B cell (primary cell): ENCODE results near the gene APCDD1L. TPM values are rescaled to one million over a fixed set of nuclear protein-coding genes. Genes with fewer than 3 reads are reported as not detected.

ENCODE experiments used
- ATAC-seq: fragments of 200-7000 bp; cut with Tn5 transposase; one replicate; pipeline ENCODE4 v1.10.0; 2021; ENCODE audit warnings: low read depth, mild to moderate bottlenecking, moderate number of reproducible peaks, moderate library complexity
- CTCF ChIA-PET: fragments of 350-600 bp; sonication (Branson Sonifier 250); formaldehyde crosslinking; loops from one replicate; lab custom pipeline; 2021; ENCODE audit warnings: antibody characterized with exemption, inconsistent platforms; lab: Charles Lee
- POLR2A ChIA-PET: fragments of 350-600 bp; sonication (Branson Sonifier 250); formaldehyde crosslinking; loops from one replicate; lab custom pipeline; 2021; ENCODE audit warnings: antibody characterized with exemption; lab: Charles Lee
- DNase-seq: peaks from one replicate; pipeline ENCODE4 v3.0.0; 2013
- H2AFZ ChIP-seq: 2 replicates; pipeline ENCODE4 v1.6.1; 2012; ENCODE audit warnings: mild to moderate bottlenecking, low read depth, low read length; ENCODE audit not compliant: insufficient read depth, poor library complexity, severe bottlenecking
- H3K27ac ChIP-seq, 2 donors: 1 replicate in 1 of 2; 2 replicates in 1 of 2; pipeline ENCODE4 v1.5.1; 2012 to 2013; ENCODE audit warnings: low read length in 2 of 2, mild to moderate bottlenecking in 2 of 2, moderate library complexity in 1 of 2
- H3K27me3 ChIP-seq, 4 experiments: fragments of 200-600 bp in 1 of 4; sonication (generic) in 1 of 4; replicated peaks in 1 of 4; 1 replicate in 2 of 4; 2 replicates in 2 of 4; pipeline versions ENCODE4 v1.6.1 to v1.7.0; 2013 to 2016; ENCODE audit warnings: low read length in 3 of 4, mild to moderate bottlenecking in 2 of 4, mixed read lengths in 1 of 4, moderate library complexity in 1 of 4; ENCODE audit not compliant: insufficient read depth in 4 of 4, control insufficient read depth in 3 of 4; ENCODE audit errors: control extremely low read depth in 1 of 4
- H3K36me3 ChIP-seq, 2 experiments: replicated peaks in 1 of 2; 1 replicate in 1 of 2; 2 replicates in 1 of 2; pipeline versions ENCODE4 v1.6.1 to v1.7.1; 2013; ENCODE audit warnings: low read length in 1 of 2; ENCODE audit not compliant: insufficient read depth in 2 of 2, control insufficient read depth in 1 of 2; ENCODE audit errors: control extremely low read depth in 1 of 2, extremely low read depth in 1 of 2
- H3K4me1 ChIP-seq, 2 donors: fragments of 200-600 bp in 1 of 2; sonication (generic) in 1 of 2; 1 replicate in 1 of 2; 2 replicates in 1 of 2; pipeline versions ENCODE4 v1.5.1 to v1.6.1; 2013 to 2017; ENCODE audit warnings: low read length in 2 of 2; ENCODE audit not compliant: control insufficient read depth in 2 of 2, insufficient read depth in 2 of 2
- H3K4me2 ChIP-seq: replicated peaks from 2 replicates; pipeline ENCODE3; 2012; ENCODE audit warnings: mild to moderate bottlenecking, low read depth, low read length; ENCODE audit not compliant: poor library complexity, severe bottlenecking
- H3K4me3 ChIP-seq, 5 experiments: fragments of 200-600 bp in 1 of 5; sonication (generic) in 1 of 5; 1 replicate in 3 of 5; 2 replicates in 2 of 5; pipeline versions ENCODE4 v1.5.1 to v1.7.0; 2011 to 2016; ENCODE audit warnings: low read length in 4 of 5, mild to moderate bottlenecking in 4 of 5, low read depth in 2 of 5, control low read depth in 1 of 5, moderate library complexity in 1 of 5; ENCODE audit not compliant: insufficient read depth in 1 of 5; ENCODE audit errors: control extremely low read depth in 1 of 5, extremely low read depth in 1 of 5
- H3K79me2 ChIP-seq: fragments of 200-600 bp; sonication (generic); one replicate; pipeline ENCODE4 v1.6.0; 2016; ENCODE audit warnings: low read length; ENCODE audit not compliant: control insufficient read depth, insufficient read depth
- H3K9ac ChIP-seq: fragments of 200-600 bp; sonication (generic); 2 replicates; pipeline ENCODE4 v1.6.1; 2017; ENCODE audit warnings: mild to moderate bottlenecking, low read length, moderate library complexity
- H3K9me3 ChIP-seq, 3 donors: one replicate each; pipeline versions ENCODE4 v1.6.1 to v1.7.1; 2013; ENCODE audit warnings: low read length in 2 of 3; ENCODE audit not compliant: control insufficient read depth in 2 of 3, insufficient read depth in 1 of 3; ENCODE audit errors: control extremely low read depth in 1 of 3
- H4K20me1 ChIP-seq: 2 replicates; pipeline ENCODE4 v1.6.0; 2012; ENCODE audit warnings: mild to moderate bottlenecking, low read length; ENCODE audit not compliant: insufficient read depth, control insufficient read depth, poor library complexity, severe bottlenecking
- H3K27ac Mint-ChIP-seq: one replicate; pipeline ENCODE4 v1.8.0; 2021; ENCODE audit warnings: mixed read lengths
- H3K27me3 Mint-ChIP-seq: one replicate; pipeline ENCODE4 v1.8.0; 2021; ENCODE audit warnings: mixed read lengths
- H3K4me1 Mint-ChIP-seq: one replicate; pipeline ENCODE4 v1.8.0; 2021; ENCODE audit warnings: mixed read lengths
- H3K4me3 Mint-ChIP-seq: one replicate; pipeline ENCODE4 v1.8.0; 2021; ENCODE audit warnings: mixed read lengths
- H3K9me3 Mint-ChIP-seq: one replicate; pipeline ENCODE4 v1.8.0; 2022; ENCODE audit warnings: mixed read lengths; ENCODE audit not compliant: insufficient read depth
- CTCF ChIP-seq: fragments of 200-600 bp; IDR thresholded peaks from one replicate; pipeline ENCODE4 v1.8.0; 2022; ENCODE audit warnings: antibody characterized with exemption, mild to moderate bottlenecking
- EZH2 ChIP-seq: IDR thresholded peaks from 2 replicates; pipeline ENCODE4 v1.6.1; 2012; ENCODE audit warnings: borderline replicate concordance, low read depth, mild to moderate bottlenecking, moderate library complexity, low read length; ENCODE audit not compliant: insufficient read depth, poor library complexity, severe bottlenecking
- WGBS: methylation state at CpG from one replicate; pipeline ENCODE4 v1.1.5; 2013; ENCODE audit warnings: missing lambda C conversion rate; ENCODE audit not compliant: insufficient coverage; 5-methylcytosine and 5-hydroxymethylcytosine counted together
- intact Hi-C: fragments of 100-400 bp; cut with micrococcal nuclease; formaldehyde crosslinking; loops from one replicate; pipeline ENCODE4 v1.10.0; 2022
- polyA plus RNA-seq: library from polyadenylated mRNA; depleted of rRNA; stranded (reverse); fragments of >200 nt; gene quantifications from 2 replicates; pipeline ENCODE4 v1.2.3, GENCODE V29; 2012
- total RNA-seq, 2 donors: library from RNA; stranded (reverse); fragments of 120-200 nt in 1 of 2; gene quantifications; 1 replicate in 1 of 2; 2 replicates in 1 of 2; pipeline versions ENCODE4 v1.2.3 to v1.2.4, GENCODE V29; 2013 to 2022

The APCDD1L gene
- total and polyA plus RNA-seq, 2 donors (not counting 1 experiment from before 2014, with no cell fraction given), result not detected

- Mint-ChIP-seq H3K4me3 (no peak overlapping the region), H3K4me1 (no peaks in the 10 kb centered on the region), H3K9me3 (no peaks in the 10 kb centered on the region), H3K27me3 (peaks cover 38% of the 10 kb centered on the region), H3K27ac (no peak overlapping the region)
- WGBS, result no CpG with 5 or more reads among the region's 2 CpGs
- Histone ChIP-seq H3K27me3 (no peaks in the 10 kb centered on the region), H2AFZ (no peak overlapping the region), H3K27ac (no peak overlapping the region), H3K9me3 (no peaks in the 10 kb centered on the region), H3K4me2 (no peak overlapping the region), H3K79me2 (no peaks in the 10 kb centered on the region), H3K4me1 (no peaks in the 10 kb centered on the region), H3K36me3 (no peaks in the 10 kb centered on the region), H3K9ac (no peak overlapping the region), H3K4me3 (no peak overlapping the region), H4K20me1 (no peaks in the 10 kb centered on the region)
- CTCF ChIA-PET, result no interaction called here
- ATAC-seq (no peak), DNase-seq (no peak)
- intact Hi-C loops, result no loop called here
- POLR2A ChIA-PET, result no interaction called here
- TF ChIP-seq EZH2 (no peak), CTCF (no peak)
Measured at GRCh38 chr20:58553166-58553696, 38.0 kb upstream of the APCDD1L start.

- no peak for TF ChIP-seq CTCF
- no peak for TF ChIP-seq EZH2
- no peaks in the 10 kb centered on the region for H3K4me1 ChIP-seq
- no peak overlapping the region for H3K27ac Mint-ChIP-seq
- H3K4me1 Mint-ChIP-seq, result no peaks in the 10 kb centered on the region
- 82% methylated on average over 9 of the region's 11 CpGs for WGBS
- no peaks in the 10 kb centered on the region for H3K9me3 ChIP-seq
- DNase-seq (no peak), ATAC-seq (no peak)
- H4K20me1 ChIP-seq, result no peaks in the 10 kb centered on the region
- H3K9ac ChIP-seq, result no peak overlapping the region
- no peak overlapping the region for H2AFZ ChIP-seq
- no peak overlapping the region for H3K4me3 ChIP-seq
- H3K27me3 ChIP-seq, result no peaks in the 10 kb centered on the region
- H3K27me3 Mint-ChIP-seq, result peaks cover 43% of the 10 kb centered on the region
- no peaks in the 10 kb centered on the region for H3K36me3 ChIP-seq
- ChIA-PET POLR2A (no interaction called here), CTCF (no interaction called here)
- intact Hi-C loops, result no loop called here
- no peaks in the 10 kb centered on the region for H3K9me3 Mint-ChIP-seq
- H3K4me3 Mint-ChIP-seq, result no peak overlapping the region
- no peaks in the 10 kb centered on the region for H3K79me2 ChIP-seq
- no peak overlapping the region for H3K27ac ChIP-seq
- H3K4me2 ChIP-seq, result no peak overlapping the region
Measured at GRCh38 chr20:58552366-58552934, 37.3 kb upstream of the APCDD1L start.
